Measurements from ENCODE around the gene EFNB3. TPM values are rescaled to one million over a fixed set of nuclear protein-coding genes. Genes with fewer than 3 reads are reported as not detected.

Gene EFNB3
- total and polyA plus RNA-seq, 2 of the 4 experiments (the other 2 are of a cell fraction) = 0.54 to 2.0 TPM

DNA sequence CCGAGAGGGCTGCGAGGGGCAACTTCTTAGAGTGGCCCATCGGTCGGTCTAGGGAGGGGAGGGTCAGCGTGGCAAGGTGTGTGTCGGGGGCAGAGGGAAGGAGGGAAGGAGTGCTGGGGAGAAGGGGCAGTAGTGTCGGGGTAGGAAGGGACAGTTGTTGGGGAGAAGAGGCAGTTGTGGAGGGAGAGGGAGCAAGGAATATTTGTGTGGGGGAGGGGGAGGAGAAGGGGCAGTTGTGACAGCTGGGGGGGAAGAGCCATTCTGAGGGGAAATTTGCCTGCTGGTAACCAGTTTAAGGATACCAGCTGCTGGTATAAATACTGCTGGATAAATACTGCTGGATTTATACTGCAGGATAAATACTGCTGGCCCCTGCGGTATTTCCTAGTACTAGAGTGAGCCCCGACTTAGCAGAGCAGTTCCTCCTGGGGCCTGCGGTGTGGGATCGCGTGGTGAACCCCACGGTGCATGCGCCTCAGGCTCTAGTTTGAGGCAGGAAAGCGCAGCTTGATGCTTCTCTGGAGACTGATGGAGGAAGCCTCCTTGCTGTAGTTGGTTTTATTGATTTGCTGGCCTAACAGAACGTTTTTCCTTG lies 12.9 kb downstream of the EFNB3 start:
- 4% methylated on average over 9 of the region's 16 CpGs; no CpG with 5 or more reads in 1 of the 2 experiments for WGBS, 2 experiments (ENCODE audit: extremely low coverage in 2 of 2, insufficient read length in 1 of 2)

More for the DNA sequence above, 12.9 kb downstream of the EFNB3 start:
- dilution Hi-C loops (cut with HindIII; ENCODE audit: low sequenced_read_pairs, unreplicated experiment) (no loop called here), intact Hi-C loops (cut with micrococcal nuclease) (loop anchor here (1.0 kb wide), 1 partner anchor 84 kb away; no protein-coding TSS in a partner anchor), in situ Hi-C loops (cut with MboI; ENCODE audit: low sequenced_read_pairs) (no loop called here)
- Histone ChIP-seq H2BK15ac (ENCODE audit: low read depth, low read length) (no peak overlapping the region), H4K5ac (ENCODE audit: low read depth, low read length) (no peak overlapping the region), H3K23ac (ENCODE audit: low read depth, low read length) (no peak overlapping the region), H3K4me3 (ENCODE audit: insufficient read depth, low read depth, low read length) (peak overlapping the region; percentile 73), H2BK120ac (ENCODE audit: low read depth, low read length) (no peak overlapping the region), H4K91ac (ENCODE audit: insufficient read depth, low read depth, low read length) (no peak overlapping the region), H3K18ac (ENCODE audit: low read depth, low read length) (no peak overlapping the region), H3K4ac (ENCODE audit: low read depth, low read length) (no peak overlapping the region), H3K36me3 (ENCODE audit: control insufficient read depth, insufficient read depth, low read length) (no peaks in the 10 kb centered on the region), H4K8ac (ENCODE audit: low read depth in 2 of 2, low read length in 2 of 2) (no peak overlapping the region), H3K27me3 (ENCODE audit: control insufficient read depth, insufficient read depth, low read length) (peaks cover 67% of the 10 kb centered on the region), H2BK20ac (ENCODE audit: low read depth, low read length) (no peak overlapping the region), H2AK9ac (replicated peaks; ENCODE audit: low read depth, low read length, poor library complexity) (no peak overlapping the region), H3K79me1 (ENCODE audit: low read depth in 1 of 2, low read length in 2 of 2) (no peaks in the 10 kb centered on the region), H3K27ac (ENCODE audit: insufficient read depth, low read length) (no peak overlapping the region), H2BK5ac (ENCODE audit: low read depth, low read length, poor library complexity, severe bottlenecking) (no peak overlapping the region), H3K9me1 (ENCODE audit: insufficient read depth, low read length) (0 out of 2 replicates have a peak, but pooled peaks cover 4% of the 10 kb centered on the region), H3K9ac (ENCODE audit: low read depth, low read length) (no peak overlapping the region), H3K14ac (replicated peaks; ENCODE audit: low read depth, low read length) (no peak overlapping the region), H3K4me2 (ENCODE audit: low read depth, low read length) (peak overlapping the region; percentile 88), H2AFZ (replicated peaks; ENCODE audit: low read length, poor library complexity) (peak overlapping the region; percentile 98), H4K20me1 (ENCODE audit: insufficient read depth, low read length) (no peaks in the 10 kb centered on the region; the same call in 1 of the 2 replicates), H3K4me1 (ENCODE audit: control insufficient read depth, insufficient read depth, low read length) (peaks cover 5% of the 10 kb centered on the region; the same call in 1 of the 2 replicates), H2AK5ac (ENCODE audit: low read depth, low read length) (no peak overlapping the region), H3K56ac (ENCODE audit: extremely low read depth, insufficient read depth, low read length) (no peak overlapping the region), H3K9me3 (ENCODE audit: control insufficient read depth, insufficient read depth, low read length) (no peaks in the 10 kb centered on the region)
- BruUV-seq (replicated peaks) = no TSS peak
- CTCF ChIA-PET = interaction anchor here (0.6 kb wide), 1 partner anchor 16 kb away, joined by 4 read pairs; no protein-coding TSS in a partner anchor
- TF ChIP-seq RAD21 (IDR thresholded peaks at IDR 0.05; ENCODE audit: low read length) (no peak), RFX5 (IDR thresholded peaks at IDR 0.05; ENCODE audit: low read depth, low read length) (no peak), CHD1 (IDR thresholded peaks at IDR 0.05; ENCODE audit: low read depth, low read length) (no peak), FOS (IDR thresholded peaks at IDR 0.05; ENCODE audit: low read depth, low read length) (no peak)
- POLR2A ChIA-PET (ENCODE audit: unreplicated experiment) = no interaction called here
- DNase-seq (no peak), ATAC-seq (ENCODE audit: low read depth) (peak; percentile 3; the same call in 1 of the 2 replicates)
